Measurements from ENCODE around the gene SELENOV. TPM values are rescaled to one million over a fixed set of nuclear protein-coding genes. Genes with fewer than 3 reads are reported as not detected.

Gene SELENOV
- total RNA-seq, 2 donors from 2014 or later, result not detected

DNA sequence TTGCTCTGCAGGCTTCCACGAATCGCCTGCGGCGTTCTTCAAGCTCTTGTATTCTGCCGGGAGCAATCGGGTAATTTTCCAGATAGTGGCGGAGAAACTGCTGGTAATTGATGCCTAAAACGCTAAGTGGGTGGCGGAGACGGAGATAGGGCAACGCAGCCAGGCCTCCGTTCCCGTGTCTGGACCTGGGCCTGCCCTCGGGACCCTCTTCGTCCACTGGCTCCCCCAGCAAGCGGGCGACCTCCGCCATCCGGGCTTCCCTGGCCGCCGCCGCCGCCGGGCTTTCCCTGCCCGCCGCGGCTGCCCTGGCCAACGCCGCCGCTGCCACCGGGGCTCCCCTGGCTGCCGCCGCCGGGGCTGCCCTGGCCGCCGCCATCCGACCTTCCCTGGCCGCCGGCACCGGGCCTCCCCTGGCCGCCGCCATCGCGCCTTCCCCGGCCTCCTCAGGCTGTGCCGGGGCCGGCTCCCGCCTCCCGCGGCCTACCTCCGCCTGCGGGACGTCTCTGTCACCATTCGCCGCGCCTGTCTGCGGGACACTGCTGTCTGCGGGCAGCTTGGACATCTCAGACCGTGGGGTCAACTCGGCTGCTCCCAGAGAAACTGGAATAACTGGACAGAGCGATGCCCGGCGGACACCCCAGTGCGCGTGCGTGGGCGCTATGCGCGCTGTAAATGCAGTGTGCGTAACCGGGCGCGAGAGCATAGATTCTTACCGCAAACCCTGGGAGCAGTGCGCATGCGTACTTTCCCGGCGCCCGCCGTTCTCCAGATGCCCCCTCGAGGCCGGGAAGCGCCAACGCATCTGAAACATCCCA, 24.8 kb downstream of the SELENOV start, which contains the start of gene EID2:
TSS of gene EID2 (minus strand) at position 644 of the 815 bp plus-strand sequence. CDS start at position 562, 82 bp downstream.
- TF ChIP-seq CTCF (IDR thresholded peaks at IDR 0.05) (peak; percentile 67 to 96 (median 94)), POLR2AphosphoS5 (IDR thresholded peaks at IDR 0.05) (peak; percentile 99), POLR2A (IDR thresholded peaks at IDR 0.05) (peak; percentile 87)
- Histone ChIP-seq H3K4me3 (peak within 1 kb of the TSS; percentile 75 to 91), H3K27me3 (replicated peaks; ENCODE audit: insufficient read depth) (no peaks in the 10 kb centered on the region), H3K9me3 (no peaks in the 10 kb centered on the region), H3K27ac (peak within 1 kb of the TSS; percentile 92 to 94), H3K36me3 (no peaks in the 10 kb centered on the region), H3K4me1 (replicated peaks) (peaks cover 3% of the 10 kb centered on the region)
- intact Hi-C loops (cut with DNase I), result no loop called here
- WGBS, result 1% methylated on average over 51 of the region's 84 CpGs
- DNase-seq (ENCODE audit: low spot score), result peak; percentile 93

DNA sequence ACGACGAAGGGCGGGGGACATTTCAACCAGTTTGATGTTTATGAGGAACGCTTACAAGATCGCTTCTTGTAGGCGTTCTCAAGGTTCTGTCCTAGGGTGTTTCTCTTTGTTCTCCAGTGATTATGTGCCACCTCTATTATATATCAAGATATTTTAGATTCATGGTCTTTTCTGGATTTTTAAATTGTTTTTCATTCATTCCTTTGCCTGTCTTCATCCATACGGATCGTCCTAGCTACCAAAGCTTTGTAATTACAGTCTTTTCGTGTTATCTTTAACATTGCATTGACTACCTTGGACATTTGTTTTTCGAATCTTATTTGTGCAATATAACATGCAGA, 25.4 kb downstream of the SELENOV start:
- intact Hi-C loops (cut with DNase I), result no loop called here
- Histone ChIP-seq H3K36me3 (no peaks in the 10 kb centered on the region), H3K27ac (peak overlapping the region; percentile 92 to 94), H3K4me1 (replicated peaks) (peaks cover 3% of the 10 kb centered on the region), H3K9me3 (no peaks in the 10 kb centered on the region), H3K4me3 (peak overlapping the region in 1 of 2 donors; percentile 91), H3K27me3 (replicated peaks; ENCODE audit: insufficient read depth) (no peaks in the 10 kb centered on the region)
- WGBS, result 5% methylated on average over 10 of the region's 10 CpGs
- no peak for DNase-seq (ENCODE audit: low spot score)
- TF ChIP-seq POLR2A (IDR thresholded peaks at IDR 0.05), result no peak
- no peak for TF ChIP-seq POLR2AphosphoS5 (IDR thresholded peaks at IDR 0.05)
- no peak for TF ChIP-seq CTCF (IDR thresholded peaks at IDR 0.05)

GRCh38 chr19:39542206-39542605, 27.3 kb downstream of the SELENOV start:
- Histone ChIP-seq H3K36me3 (no peaks in the 10 kb centered on the region), H3K27me3 (replicated peaks; ENCODE audit: insufficient read depth) (no peaks in the 10 kb centered on the region), H3K27ac (no peak overlapping the region), H3K4me3 (no peak overlapping the region), H3K4me1 (replicated peaks) (peaks cover 3% of the 10 kb centered on the region), H3K9me3 (no peaks in the 10 kb centered on the region)
- TF ChIP-seq CTCF (IDR thresholded peaks at IDR 0.05), result no peak
- TF ChIP-seq POLR2AphosphoS5 (IDR thresholded peaks at IDR 0.05), result no peak
- TF ChIP-seq POLR2A (IDR thresholded peaks at IDR 0.05), result no peak
- DNase-seq (ENCODE audit: low spot score), result no peak
- 54% methylated on average over 2 of the region's 2 CpGs for WGBS
- intact Hi-C loops (cut with DNase I), result no loop called here

DNA sequence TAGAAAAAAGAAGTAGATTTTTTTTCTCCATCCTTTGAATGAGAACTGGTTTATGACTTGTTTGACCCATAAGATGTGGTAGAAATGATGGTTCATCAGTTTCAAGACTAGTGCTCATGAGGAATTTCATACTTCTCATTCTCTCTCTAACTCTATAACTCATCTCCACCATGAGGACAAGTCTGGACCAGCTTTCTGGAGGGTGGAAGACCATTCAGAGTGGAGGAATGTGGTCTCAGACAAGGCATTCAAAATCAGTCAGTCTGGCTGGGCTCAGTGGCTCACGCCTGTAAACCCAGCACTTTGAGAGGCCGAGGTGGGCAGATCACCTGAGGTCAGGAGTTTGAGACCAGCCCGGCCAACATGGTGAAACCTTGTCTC, 28.5 kb downstream of the SELENOV start:
- 57% methylated on average over 3 of the region's 3 CpGs for WGBS
- Histone ChIP-seq H3K4me1 (replicated peaks) (peaks cover 3% of the 10 kb centered on the region), H3K27ac (no peak overlapping the region), H3K4me3 (no peak overlapping the region), H3K36me3 (no peaks in the 10 kb centered on the region), H3K9me3 (no peaks in the 10 kb centered on the region), H3K27me3 (replicated peaks; ENCODE audit: insufficient read depth) (no peaks in the 10 kb centered on the region)
- no peak for DNase-seq (ENCODE audit: low spot score)
- TF ChIP-seq POLR2A (IDR thresholded peaks at IDR 0.05), result no peak
- intact Hi-C loops (cut with DNase I), result no loop called here

DNA sequence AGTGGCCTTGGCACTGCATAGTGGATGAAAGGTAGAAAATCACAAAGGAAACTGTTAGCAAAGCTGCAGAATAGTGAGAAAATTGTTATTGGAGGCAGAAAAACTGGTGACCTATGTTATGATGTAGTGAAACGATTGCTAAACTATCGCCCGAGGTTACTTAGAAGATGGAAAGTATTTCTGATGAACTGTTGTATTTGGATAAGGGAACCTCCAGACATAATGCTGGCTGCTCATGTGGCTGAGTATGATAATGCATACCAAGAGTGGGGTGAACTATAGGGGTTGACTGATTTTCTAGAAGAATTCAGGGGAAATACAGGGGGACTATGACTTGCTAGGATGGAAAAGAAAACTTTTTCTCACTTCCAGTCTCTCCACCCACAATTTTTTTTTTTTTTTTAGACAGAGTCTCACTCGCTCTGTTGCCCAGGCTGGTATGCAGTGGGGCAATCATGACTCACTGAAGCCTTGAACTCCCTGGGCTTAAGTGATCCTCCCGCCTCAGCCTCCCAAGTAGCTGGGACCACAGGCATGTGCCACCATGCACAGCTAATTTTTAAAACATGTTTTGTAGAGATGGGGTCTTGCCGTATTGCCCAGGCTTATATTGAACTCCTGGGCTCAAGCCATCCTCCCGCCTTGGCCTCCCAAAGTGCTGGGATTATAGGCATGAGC, 29.4 kb downstream of the SELENOV start:
- H3K9me3 ChIP-seq, result no peaks in the 10 kb centered on the region
- H3K4me1 ChIP-seq (replicated peaks), result no peaks in the 10 kb centered on the region
- intact Hi-C loops (cut with DNase I), result no loop called here
- TF ChIP-seq POLR2AphosphoS5 (IDR thresholded peaks at IDR 0.05) (no peak), POLR2A (IDR thresholded peaks at IDR 0.05) (no peak), CTCF (IDR thresholded peaks at IDR 0.05) (no peak)
- DNase-seq (ENCODE audit: low spot score), result no peak
- WGBS, result 90% methylated on average over 7 of the region's 7 CpGs
- H3K4me3 ChIP-seq, result no peak overlapping the region
- no peaks in the 10 kb centered on the region for H3K36me3 ChIP-seq
- no peaks in the 10 kb centered on the region for H3K27me3 ChIP-seq (replicated peaks; ENCODE audit: insufficient read depth)
- H3K27ac ChIP-seq, result no peak overlapping the region
